Glutamatergic neuron (in vitro differentiated cells): ENCODE results near the gene PCID2. TPM values are rescaled to one million over a fixed set of nuclear protein-coding genes. Genes with fewer than 3 reads are reported as not detected.
A peak's percentile ranks its signal among the peaks of the same experiment; 100 is the strongest.

ENCODE experiments used
- DNase-seq: peaks from one replicate; pipeline ENCODE4 v3.0.0; 2022
- H3K27ac Mint-ChIP-seq: one replicate; pipeline ENCODE4 v1.8.0; 2020; ENCODE audit warnings: mild to moderate bottlenecking, mixed read lengths, inconsistent platforms; ENCODE audit not compliant: unreplicated experiment
- H3K27me3 Mint-ChIP-seq: one replicate; pipeline ENCODE4 v1.8.0; 2020; ENCODE audit warnings: mild to moderate bottlenecking, moderate library complexity, mixed read lengths, inconsistent platforms; ENCODE audit not compliant: unreplicated experiment
- H3K36me3 Mint-ChIP-seq: one replicate; pipeline ENCODE4 v1.8.0; 2020; ENCODE audit warnings: mild to moderate bottlenecking, mixed read lengths, inconsistent platforms; ENCODE audit not compliant: unreplicated experiment
- H3K4me1 Mint-ChIP-seq: one replicate; pipeline ENCODE4 v1.8.0; 2020; ENCODE audit warnings: mild to moderate bottlenecking, low read depth, mixed read lengths, inconsistent platforms; ENCODE audit not compliant: unreplicated experiment
- H3K4me3 Mint-ChIP-seq: one replicate; pipeline ENCODE4 v1.8.0; 2020; ENCODE audit warnings: mild to moderate bottlenecking, mixed read lengths, inconsistent platforms; ENCODE audit not compliant: unreplicated experiment
- H3K9me3 Mint-ChIP-seq: one replicate; pipeline ENCODE4 v1.8.0; 2020; ENCODE audit warnings: mild to moderate bottlenecking, moderate library complexity, mixed read lengths, inconsistent platforms; ENCODE audit not compliant: unreplicated experiment
- CTCF ChIP-seq: fragments of 200-600 bp; sonication (generic); IDR thresholded peaks from one replicate; pipeline ENCODE4 v1.5.0; 2021; ENCODE audit not compliant: partially characterized antibody, unreplicated experiment
- total RNA-seq: library from RNA; stranded (reverse); fragmentation: NEBNext Ultra II Directional; extraction: Animal tissue kit (Norgen Biotek cat#: 25700); gene quantifications from one replicate; pipeline ENCODE4 v1.2.1, GENCODE V29; 2021; ENCODE audit not compliant: unreplicated experiment

Gene PCID2
- total RNA-seq, 1 donor from 2014 or later, result 48.4 TPM

GRCh38 chr13:113209336-113209758 lies 878 bp upstream of the PCID2 start, which contains the start of gene CUL4A:
CUL4A (plus strand) TSS chr13:113209613; CDS start chr13:113209628, 15 bp downstream.
- no peak for TF ChIP-seq CTCF
- peaks cover 19% of the 10 kb centered on the region for H3K4me1 Mint-ChIP-seq
- peaks cover 13% of the 10 kb centered on the region for H3K27me3 Mint-ChIP-seq
- no peaks in the 10 kb centered on the region for H3K36me3 Mint-ChIP-seq
- H3K9me3 Mint-ChIP-seq, result peaks cover 10% of the 10 kb centered on the region
- H3K4me3 Mint-ChIP-seq, result peak within 1 kb of the TSS; percentile 84
- H3K27ac Mint-ChIP-seq, result peak within 1 kb of the TSS; percentile 62
- DNase-seq, result peak; percentile 80

- peak overlapping the region; percentile 92 for H3K27ac Mint-ChIP-seq
- peak overlapping the region; percentile 97 for H3K4me3 Mint-ChIP-seq
- peaks cover 23% of the 10 kb centered on the region for H3K4me1 Mint-ChIP-seq
- H3K27me3 Mint-ChIP-seq, result peaks cover 13% of the 10 kb centered on the region
- H3K9me3 Mint-ChIP-seq, result peaks cover 10% of the 10 kb centered on the region
- DNase-seq, result peak; percentile 71
- H3K36me3 Mint-ChIP-seq, result no peaks in the 10 kb centered on the region
- no peak for TF ChIP-seq CTCF
Observed at GRCh38 chr13:113207890-113208420, 514 bp downstream of the PCID2 start.

GRCh38 chr13:113207460-113207859 lies 1.0 kb downstream of the PCID2 start:
- H3K4me3 Mint-ChIP-seq, result peak overlapping the region; percentile 97
- no peak for DNase-seq
- peaks cover 10% of the 10 kb centered on the region for H3K9me3 Mint-ChIP-seq
- no peak for TF ChIP-seq CTCF
- H3K27ac Mint-ChIP-seq, result peak overlapping the region; percentile 92
- peaks cover 13% of the 10 kb centered on the region for H3K27me3 Mint-ChIP-seq
- no peaks in the 10 kb centered on the region for H3K36me3 Mint-ChIP-seq
- H3K4me1 Mint-ChIP-seq, result peaks cover 25% of the 10 kb centered on the region

GRCh38 chr13:113205428-113205931 lies 3.0 kb downstream of the PCID2 start:
- Mint-ChIP-seq H3K4me3 (peak overlapping the region; percentile 65), H3K27ac (peak overlapping the region; percentile 57)
- DNase-seq, result no peak

More at GRCh38 chr13:113205428-113205931, 3.0 kb downstream of the PCID2 start:
- TF ChIP-seq CTCF, result no peak
- Mint-ChIP-seq H3K4me1 (peaks cover 19% of the 10 kb centered on the region), H3K9me3 (peaks cover 10% of the 10 kb centered on the region), H3K36me3 (no peaks in the 10 kb centered on the region), H3K27me3 (peaks cover 13% of the 10 kb centered on the region)
